GM08714 (cell line): ENCODE results near the gene MRNIP.
A peak's percentile ranks its signal among the peaks of the same experiment; 100 is the strongest.

Experiments
- H3K4me3 ChIP-seq: fragments of 200-500 bp; sonication (Bioruptor generic); 2 replicates; pipeline ENCODE4 v1.5.1; 2014; ENCODE audit warnings: mild to moderate bottlenecking, low read length, inconsistent platforms
- ZNF274 ChIP-seq: IDR thresholded peaks from 2 replicates; pipeline ENCODE4 v1.6.1; 2012; ENCODE audit warnings: mild to moderate bottlenecking, low read depth, low read length

MRNIP gene

DNA sequence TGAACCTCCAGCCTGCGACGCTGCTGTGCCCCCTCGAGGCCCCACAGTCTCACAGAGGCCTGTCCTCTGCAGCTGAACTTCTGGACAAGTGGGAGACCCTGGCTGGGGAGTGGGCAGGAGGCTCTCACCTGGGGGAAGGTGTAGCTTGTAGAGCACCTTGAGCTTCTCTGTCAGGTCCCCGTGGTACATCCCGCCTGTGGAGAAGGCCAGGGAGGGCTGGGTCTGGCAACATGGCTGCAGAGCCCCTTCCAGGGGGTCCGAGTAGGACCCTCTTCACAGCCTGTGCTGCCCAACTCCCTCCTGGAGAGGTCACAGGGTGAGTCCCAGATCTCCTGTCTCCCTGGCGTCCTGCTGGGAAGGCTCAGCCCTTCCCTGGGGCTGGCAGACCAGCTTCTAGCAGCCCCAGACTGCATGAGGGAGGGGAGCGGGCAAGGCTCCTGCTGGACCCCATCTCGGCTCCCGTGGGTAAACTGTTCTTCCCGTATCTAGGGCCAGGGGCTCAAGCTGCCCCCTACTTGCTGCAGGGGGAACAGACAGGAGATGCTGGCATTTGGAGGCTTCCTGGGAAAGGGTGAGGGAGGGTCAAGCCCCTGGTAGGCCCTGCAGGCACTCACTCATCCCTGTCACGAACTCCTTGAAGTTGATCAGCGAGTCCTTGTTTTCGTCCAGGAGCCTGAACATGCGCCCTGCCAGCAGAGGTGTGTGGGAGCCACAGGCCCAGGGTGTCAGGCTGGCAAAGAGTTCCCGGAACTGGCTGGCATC, 11.2 kb upstream of the MRNIP start:
- TF ChIP-seq ZNF274: no peak
- H3K4me3 ChIP-seq: no peak overlapping the region

DNA sequence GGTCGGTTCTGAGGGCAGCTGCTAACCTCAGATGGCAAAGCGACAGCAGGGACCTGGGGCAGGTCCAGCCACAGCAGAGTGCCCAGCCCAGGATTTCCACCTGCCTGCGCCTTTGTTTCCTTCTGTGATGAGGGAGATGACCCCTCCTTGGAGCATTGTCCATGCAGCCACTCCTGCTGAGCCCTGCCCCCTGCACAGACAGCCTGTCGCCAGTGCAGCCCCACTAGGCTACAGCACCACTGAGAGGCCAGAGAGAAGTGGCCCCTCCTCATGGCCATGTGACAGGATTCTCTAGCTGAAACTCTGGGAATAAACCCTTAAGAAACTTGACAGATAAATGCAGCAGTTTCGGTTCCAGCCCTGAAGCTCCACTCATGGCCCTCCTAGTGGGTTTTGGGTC, 10.5 kb upstream of the MRNIP start:
- TF ChIP-seq ZNF274: no peak
- H3K4me3 ChIP-seq: no peak overlapping the region

DNA sequence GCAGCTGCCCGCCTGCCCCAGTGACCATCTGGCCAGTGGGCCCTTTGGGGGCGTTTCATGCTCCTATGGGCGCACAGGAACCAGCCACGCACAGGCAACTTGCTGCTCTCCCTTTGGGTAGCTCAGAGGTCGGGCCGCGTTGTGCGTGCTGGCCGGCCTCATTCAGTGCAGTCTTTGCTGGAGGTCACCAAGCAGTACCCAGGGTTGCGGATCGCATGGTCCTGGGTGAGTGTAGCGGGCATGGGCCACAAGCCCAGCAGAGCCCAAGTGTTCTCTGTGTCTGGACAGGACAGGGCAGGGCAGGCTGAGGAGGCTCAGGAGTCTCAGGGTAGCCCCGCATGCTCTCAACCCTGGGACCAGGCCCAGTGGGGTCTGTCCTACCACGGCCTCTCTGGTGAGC, 9.9 kb upstream of the MRNIP start:
- TF ChIP-seq ZNF274: no peak
- H3K4me3 ChIP-seq: no peak overlapping the region

DNA sequence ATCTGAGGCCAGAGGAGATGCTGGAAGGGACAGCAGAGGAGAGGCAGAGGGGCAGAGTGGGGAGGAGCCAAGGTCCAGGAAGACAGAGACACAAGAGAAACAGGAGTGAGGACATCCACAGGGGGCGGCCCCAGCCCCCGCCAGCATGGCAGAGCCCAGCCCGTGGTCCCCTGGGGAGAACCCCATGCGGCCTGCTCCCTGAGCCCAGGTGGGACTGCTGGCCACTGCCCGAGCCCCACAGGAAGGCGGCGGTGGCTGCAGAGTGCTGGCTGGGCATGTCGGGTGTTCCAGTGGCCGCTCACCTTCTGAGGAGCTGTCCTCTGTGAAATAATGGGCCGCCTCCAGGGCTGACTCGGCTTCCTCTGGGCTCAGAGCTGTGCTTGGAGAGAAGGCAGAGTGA, 8.9 kb upstream of the MRNIP start:
- H3K4me3 ChIP-seq: no peak overlapping the region
- TF ChIP-seq ZNF274: no peak

DNA sequence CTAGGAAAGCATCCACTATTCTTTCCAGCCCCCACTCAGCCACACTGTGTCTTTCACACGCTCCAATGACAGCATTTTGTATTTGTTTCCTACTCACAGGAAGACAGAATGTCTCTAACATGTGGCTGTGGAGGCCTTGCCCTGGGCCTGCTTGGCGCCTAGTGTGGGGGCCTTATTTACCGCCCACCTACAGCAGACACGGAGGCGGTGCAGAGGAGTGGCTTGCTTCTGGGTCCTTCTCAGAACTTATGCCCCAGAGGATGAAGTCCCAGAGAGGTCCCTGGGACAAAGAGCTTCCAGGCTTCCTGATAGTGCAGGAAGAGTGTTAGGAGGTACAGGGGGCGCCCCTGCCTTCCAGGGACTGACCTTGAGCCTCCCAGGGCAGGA, 8.5 kb upstream of the MRNIP start:
- TF ChIP-seq ZNF274: no peak
- H3K4me3 ChIP-seq: no peak overlapping the region

DNA sequence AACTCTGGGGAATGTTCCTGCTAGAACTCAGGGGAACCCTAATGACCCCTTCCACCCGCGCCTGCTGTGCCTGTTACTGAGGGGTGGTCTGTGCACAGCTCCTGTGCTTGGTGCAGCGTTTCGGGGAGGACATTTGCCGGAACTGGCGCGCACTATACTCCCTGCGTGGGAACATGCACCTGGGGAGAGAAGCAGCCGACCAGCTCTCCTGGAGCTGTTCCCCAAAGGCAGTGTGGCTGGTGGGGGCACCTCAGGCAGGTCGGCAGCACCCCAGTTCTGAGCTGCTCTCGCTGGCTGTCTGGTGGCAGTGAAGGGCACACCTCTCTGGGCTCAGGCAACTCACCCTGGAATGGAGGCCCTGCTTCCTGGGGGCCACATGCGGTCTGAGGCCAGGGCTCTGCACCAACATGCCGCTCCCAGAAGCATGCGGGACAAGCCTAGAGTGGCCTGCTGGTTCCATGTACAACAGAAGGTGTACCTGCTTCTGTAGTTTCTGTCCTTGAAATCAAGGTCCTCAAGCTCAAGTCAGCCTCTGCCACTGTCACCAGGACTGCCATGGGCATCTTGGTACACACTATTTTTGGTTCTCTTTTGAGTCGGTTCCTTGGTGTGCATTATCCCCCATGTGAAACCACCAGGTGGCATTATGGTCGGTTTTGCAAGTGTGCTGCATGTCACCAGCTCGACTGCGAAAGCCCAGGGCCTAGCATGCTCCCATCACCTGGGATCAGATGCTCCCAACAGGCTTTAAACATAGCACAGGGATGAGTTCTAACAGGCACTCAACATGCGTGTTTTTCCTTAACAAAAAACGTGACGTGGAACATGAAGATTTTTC, 7.8 kb upstream of the MRNIP start:
- no peak overlapping the region for H3K4me3 ChIP-seq
- TF ChIP-seq ZNF274: no peak

DNA sequence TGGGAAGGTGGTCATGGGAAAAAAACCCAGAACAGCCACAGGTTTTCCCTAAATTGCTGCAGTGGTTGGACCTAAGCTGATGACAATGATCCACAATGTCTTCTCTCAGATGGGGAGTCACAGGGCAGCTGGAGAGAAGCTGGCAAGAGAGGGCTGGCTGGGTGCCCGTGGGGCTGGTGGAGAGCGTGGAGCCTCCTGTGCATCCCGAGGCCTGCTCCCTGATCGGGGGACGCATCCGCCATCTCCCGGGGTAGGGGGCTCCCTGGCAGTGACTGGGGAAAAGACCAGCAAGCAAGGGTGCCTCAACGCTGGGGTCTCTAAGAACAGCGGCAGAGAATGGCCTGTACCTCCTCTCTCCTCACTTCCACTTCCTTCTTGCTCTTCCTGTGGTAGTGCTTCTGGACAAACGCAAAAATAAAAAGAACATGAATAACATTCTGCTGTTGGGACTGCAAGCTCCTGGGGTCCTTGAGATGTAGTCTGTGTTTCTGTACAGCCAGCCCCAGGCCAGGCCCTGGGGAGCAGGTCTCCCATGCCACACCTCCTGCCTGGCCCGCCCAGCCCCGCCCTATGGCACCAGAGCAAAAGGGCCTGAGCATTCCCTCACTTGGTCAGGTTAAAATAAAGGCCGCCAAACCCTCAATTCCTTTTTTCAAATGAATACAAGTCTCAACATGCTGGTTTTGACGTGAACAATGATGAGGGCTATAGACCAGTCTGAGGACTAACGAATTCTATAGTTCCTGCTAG, 7.0 kb upstream of the MRNIP start:
- no peak overlapping the region for H3K4me3 ChIP-seq
- no peak for TF ChIP-seq ZNF274

DNA sequence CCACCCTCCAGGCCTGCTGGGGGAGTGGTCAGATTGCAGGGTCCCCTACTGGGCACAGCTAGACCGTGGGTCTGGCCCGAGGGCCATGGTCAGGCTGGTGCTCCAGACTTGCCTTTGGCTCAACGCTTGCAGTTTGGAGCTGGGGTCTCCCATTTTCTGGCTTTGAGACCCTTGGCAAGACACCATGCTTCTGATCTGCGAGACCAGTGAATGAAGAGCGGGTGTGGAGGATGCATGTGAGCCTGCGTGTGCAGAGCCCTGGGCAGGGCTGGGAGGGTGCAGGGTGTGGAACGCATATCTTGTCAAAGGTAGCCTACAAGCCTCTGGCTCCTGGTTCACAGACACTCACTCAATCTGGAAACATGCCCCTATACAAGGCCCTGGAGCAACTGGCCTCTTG, 6.1 kb upstream of the MRNIP start:
- no peak for TF ChIP-seq ZNF274
- H3K4me3 ChIP-seq: no peak overlapping the region

DNA sequence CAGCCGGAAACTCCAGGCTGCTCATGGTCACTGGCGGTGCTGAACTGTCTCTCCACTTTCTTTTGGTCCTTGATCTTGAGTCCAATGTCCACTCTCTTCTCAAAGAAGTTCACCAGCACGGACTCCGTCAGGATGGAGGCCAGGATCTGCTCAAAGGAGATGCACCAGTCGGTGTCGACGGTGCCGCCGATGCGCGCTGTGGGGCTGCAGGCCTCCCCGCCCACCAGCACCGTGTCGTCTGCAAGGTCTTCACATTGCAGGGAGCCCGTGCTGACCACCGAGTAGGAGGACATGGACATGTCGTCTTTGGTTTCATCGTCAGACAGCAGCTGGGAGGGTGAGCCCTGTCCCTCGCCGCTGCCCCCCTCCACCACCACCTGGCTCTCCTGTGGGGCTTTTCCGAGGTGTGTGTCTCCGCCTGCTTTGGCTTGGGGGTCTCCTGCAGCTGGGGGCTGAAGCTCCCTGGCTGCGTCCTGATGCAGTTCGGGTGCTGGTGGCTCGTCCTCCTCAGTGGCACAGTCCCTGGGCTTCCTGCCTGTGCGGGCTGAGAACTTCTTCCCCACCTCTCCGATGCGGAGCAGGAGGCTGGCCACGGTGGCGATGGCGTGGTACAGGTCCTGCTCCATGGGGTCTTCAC, 5.0 kb upstream of the MRNIP start:
- H3K4me3 ChIP-seq: no peak overlapping the region
- no peak for TF ChIP-seq ZNF274

DNA sequence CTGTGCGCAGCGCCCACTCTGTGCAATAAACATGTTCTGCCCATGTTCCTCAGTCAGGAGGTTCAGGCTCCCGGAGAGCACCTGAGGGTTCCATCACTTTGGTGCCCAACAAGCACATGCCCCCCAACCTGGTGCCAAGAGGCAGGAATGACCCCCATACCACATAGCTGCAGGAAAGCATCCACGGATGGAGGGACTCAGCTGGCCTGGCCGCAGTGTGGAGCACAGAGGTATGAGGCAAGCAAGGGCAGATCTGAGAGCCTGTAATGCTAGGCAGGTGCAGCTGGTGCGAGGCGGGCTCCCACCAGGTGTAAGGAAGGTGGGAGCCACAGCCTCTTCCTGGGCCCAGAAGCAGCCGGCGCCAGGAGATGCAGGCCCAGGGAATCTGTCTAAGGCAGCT, 4.3 kb upstream of the MRNIP start:
- no peak overlapping the region for H3K4me3 ChIP-seq
- no peak for TF ChIP-seq ZNF274

DNA sequence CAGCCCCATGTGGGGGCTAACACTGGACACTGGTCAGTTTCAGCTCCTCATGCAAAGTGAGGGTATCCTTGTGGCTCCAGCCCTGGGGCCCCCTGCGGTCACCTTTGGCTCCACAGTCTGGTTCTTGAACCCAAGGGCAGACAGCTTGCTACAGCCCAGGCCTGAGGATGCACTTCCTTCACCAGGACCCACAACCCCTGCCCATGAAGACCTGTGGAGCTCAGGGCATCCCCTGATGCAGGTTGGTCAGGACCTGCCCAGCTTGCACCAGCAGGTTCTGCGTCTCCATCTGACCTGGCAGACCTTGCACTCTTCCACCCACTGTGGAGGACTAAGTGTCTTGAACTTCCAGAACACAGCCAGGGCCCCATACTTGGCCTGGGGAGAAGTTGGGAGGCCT, 3.7 kb upstream of the MRNIP start:
- no peak overlapping the region for H3K4me3 ChIP-seq
- no peak for TF ChIP-seq ZNF274

DNA sequence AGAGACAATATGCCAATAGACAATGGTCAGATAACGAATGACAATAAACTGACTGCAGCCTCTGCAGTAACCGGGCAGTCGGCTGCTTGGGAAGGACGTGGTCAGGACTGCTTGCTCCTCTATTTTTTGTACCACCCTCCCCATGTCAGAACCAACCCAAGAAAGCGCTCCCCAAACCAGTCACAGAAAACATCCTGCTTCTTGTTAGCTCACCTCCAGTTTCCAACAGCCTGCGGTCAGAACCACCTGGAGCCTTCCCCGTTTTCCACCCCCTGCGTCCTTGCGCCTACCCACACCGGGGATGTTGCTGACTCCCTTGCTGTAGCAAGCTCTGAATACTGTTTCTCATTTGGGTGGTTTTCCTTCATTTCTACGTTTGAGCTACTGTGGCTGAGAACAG, 1.7 kb upstream of the MRNIP start:
- no peak overlapping the region for H3K4me3 ChIP-seq
- no peak for TF ChIP-seq ZNF274

DNA sequence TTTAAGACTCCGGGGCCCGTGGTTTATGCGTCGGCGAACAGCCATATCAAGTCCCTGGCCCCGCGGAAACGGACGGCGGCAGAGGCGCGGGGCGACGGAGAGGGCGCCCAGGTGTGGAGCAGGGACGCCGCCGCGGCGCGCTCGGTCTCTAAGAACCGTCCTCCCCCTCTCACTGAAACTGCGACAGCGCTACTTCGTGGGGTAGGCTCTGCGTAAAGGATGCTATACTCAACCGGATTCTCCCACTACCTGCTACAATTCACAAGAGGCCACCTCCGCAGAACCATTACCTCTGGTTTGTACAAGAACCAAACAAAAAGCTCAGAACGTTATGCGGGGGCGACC, 404 bp downstream of the MRNIP start:
- peak overlapping the region; percentile 75 for H3K4me3 ChIP-seq
- no peak for TF ChIP-seq ZNF274

DNA sequence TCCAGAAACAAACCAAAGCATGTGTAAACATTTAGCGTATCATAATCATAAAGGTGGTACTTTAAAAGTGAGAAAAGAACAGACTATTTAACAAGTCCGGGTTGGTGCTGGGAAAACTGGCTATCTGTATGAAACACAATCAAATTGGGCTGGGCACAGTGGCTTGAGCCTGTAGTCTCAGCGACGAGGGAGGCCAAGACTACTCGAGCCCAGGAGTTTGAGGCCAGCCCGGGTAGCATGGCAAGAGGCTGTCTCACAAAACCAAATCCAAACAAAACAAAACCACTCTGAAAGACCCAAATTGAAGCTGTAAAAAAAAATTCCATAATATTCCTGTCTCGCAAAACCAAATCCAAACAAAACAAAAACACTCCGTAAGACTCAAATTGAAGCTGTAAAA, 4.3 kb downstream of the MRNIP start:
- TF ChIP-seq ZNF274: no peak
- no peak overlapping the region for H3K4me3 ChIP-seq
